WTC11 (cell line): Measurements from ENCODE around the gene LRRC34.

Experiments
- CBFB ChIP-seq: sonication (generic); formaldehyde crosslinking; IDR thresholded peaks from 2 replicates; pipeline ENCODE4 v1.8.1; 2022; ENCODE audit warnings: mild to moderate bottlenecking, low read depth, missing genetic modification reagents
- MYBL2 ChIP-seq: sonication (generic); formaldehyde crosslinking; IDR thresholded peaks from 2 replicates; pipeline ENCODE4 v1.8.1; 2023; ENCODE audit warnings: mild to moderate bottlenecking, moderate library complexity, missing genetic modification reagents
- NFYB ChIP-seq: sonication (generic); formaldehyde crosslinking; conservative IDR thresholded peaks from 2 replicates; pipeline ENCODE4 v1.8.0; 2022; ENCODE audit warnings: low read depth, missing genetic modification reagents
- NR3C1 ChIP-seq: sonication (generic); formaldehyde crosslinking; conservative IDR thresholded peaks from 2 replicates; pipeline ENCODE4 v1.8.1; 2023; ENCODE audit warnings: low read depth, mild to moderate bottlenecking, missing genetic modification reagents
- RELA ChIP-seq: sonication (generic); formaldehyde crosslinking; IDR thresholded peaks from 2 replicates; pipeline ENCODE4 v1.8.1; 2022; ENCODE audit warnings: missing genetic modification reagents, mild to moderate bottlenecking, borderline replicate concordance
- TP53 ChIP-seq: sonication (generic); formaldehyde crosslinking; IDR thresholded peaks from 2 replicates; pipeline ENCODE4 v1.8.1; 2023; ENCODE audit warnings: mild to moderate bottlenecking, missing genetic modification reagents
- ZNF121 ChIP-seq: sonication (generic); formaldehyde crosslinking; IDR thresholded peaks from 2 replicates; pipeline ENCODE4 v1.8.0; 2023; ENCODE audit warnings: missing genetic modification reagents
- TF ChIP-seq, protein P1 (sequence below): sonication (generic); formaldehyde crosslinking; conservative IDR thresholded peaks from 2 replicates; pipeline ENCODE4 v1.8.1; 2023; ENCODE audit warnings: mild to moderate bottlenecking, low read depth, missing genetic modification reagents, moderate library complexity
- TF ChIP-seq, protein P2 (sequence below): fragments of 200-600 bp; IDR thresholded peaks from 2 replicates; pipeline ENCODE4 v1.8.0; 2022; ENCODE audit warnings: antibody characterized with exemption
- TF ChIP-seq, protein P3 (sequence below): sonication (generic); formaldehyde crosslinking; IDR thresholded peaks from 2 replicates; pipeline ENCODE4 v1.8.0; 2023; ENCODE audit warnings: mild to moderate bottlenecking, missing genetic modification reagents
- TF ChIP-seq, protein P4 (sequence below): sonication (generic); formaldehyde crosslinking; IDR thresholded peaks from 2 replicates; pipeline ENCODE4 v1.8.0; 2022; ENCODE audit warnings: mild to moderate bottlenecking, missing genetic modification reagents
- TF ChIP-seq, protein P5 (sequence below): sonication (generic); formaldehyde crosslinking; IDR thresholded peaks from 2 replicates; pipeline ENCODE4 v1.8.1; 2022; ENCODE audit warnings: missing genetic modification reagents, borderline replicate concordance
- TF ChIP-seq, protein P6 (sequence below): sonication (generic); formaldehyde crosslinking; IDR thresholded peaks from 2 replicates; pipeline ENCODE4 v1.8.1; 2023; ENCODE audit warnings: mild to moderate bottlenecking, missing genetic modification reagents

DNA sequence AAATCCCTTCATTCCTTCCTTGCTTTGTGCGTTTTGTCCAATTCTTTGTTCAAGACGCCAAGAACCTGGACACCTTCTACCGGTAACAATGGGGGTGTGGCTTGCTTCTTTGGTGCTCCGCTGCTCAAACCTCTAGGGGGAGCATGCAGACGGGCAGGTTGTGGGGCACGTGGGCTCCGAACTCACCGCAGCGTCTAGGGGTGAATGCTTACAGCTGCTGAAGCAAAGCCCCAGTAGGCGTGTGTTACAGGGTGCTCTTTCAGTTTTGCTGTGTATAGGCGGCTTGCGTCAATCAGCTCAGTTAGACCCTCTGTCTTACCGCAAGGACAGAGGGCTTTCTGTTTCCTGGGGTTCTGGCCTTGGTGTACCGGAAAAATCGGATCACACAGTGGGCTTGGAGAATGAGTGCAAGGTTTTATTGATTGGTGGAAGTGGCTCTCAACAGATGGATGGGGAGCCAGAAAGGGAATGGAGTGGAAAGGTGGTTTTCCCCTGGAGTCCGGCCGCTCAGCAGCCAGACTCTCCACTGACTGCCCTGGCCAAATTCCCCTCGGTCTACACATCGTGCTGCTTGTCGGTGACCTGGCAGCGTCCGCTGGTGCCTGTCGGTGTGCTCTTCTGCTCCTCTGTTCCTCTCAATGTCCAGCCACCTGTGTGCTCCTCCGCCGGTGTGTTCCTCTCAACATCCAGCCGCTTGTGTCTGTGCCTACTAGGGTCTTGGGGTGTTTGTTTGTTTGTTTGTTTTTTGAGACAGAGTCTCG is 1.2 kb upstream of the LRRC34 start:
- TF ChIP-seq, protein P1, sequence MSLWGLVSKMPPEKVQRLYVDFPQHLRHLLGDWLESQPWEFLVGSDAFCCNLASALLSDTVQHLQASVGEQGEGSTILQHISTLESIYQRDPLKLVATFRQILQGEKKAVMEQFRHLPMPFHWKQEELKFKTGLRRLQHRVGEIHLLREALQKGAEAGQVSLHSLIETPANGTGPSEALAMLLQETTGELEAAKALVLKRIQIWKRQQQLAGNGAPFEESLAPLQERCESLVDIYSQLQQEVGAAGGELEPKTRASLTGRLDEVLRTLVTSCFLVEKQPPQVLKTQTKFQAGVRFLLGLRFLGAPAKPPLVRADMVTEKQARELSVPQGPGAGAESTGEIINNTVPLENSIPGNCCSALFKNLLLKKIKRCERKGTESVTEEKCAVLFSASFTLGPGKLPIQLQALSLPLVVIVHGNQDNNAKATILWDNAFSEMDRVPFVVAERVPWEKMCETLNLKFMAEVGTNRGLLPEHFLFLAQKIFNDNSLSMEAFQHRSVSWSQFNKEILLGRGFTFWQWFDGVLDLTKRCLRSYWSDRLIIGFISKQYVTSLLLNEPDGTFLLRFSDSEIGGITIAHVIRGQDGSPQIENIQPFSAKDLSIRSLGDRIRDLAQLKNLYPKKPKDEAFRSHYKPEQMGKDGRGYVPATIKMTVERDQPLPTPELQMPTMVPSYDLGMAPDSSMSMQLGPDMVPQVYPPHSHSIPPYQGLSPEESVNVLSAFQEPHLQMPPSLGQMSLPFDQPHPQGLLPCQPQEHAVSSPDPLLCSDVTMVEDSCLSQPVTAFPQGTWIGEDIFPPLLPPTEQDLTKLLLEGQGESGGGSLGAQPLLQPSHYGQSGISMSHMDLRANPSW (CRISPR knock-in tag): no peak
- TF ChIP-seq, protein P2, sequence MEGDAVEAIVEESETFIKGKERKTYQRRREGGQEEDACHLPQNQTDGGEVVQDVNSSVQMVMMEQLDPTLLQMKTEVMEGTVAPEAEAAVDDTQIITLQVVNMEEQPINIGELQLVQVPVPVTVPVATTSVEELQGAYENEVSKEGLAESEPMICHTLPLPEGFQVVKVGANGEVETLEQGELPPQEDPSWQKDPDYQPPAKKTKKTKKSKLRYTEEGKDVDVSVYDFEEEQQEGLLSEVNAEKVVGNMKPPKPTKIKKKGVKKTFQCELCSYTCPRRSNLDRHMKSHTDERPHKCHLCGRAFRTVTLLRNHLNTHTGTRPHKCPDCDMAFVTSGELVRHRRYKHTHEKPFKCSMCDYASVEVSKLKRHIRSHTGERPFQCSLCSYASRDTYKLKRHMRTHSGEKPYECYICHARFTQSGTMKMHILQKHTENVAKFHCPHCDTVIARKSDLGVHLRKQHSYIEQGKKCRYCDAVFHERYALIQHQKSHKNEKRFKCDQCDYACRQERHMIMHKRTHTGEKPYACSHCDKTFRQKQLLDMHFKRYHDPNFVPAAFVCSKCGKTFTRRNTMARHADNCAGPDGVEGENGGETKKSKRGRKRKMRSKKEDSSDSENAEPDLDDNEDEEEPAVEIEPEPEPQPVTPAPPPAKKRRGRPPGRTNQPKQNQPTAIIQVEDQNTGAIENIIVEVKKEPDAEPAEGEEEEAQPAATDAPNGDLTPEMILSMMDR: no peak; the same call in 1 of the 2 replicates
- TF ChIP-seq, protein P3, sequence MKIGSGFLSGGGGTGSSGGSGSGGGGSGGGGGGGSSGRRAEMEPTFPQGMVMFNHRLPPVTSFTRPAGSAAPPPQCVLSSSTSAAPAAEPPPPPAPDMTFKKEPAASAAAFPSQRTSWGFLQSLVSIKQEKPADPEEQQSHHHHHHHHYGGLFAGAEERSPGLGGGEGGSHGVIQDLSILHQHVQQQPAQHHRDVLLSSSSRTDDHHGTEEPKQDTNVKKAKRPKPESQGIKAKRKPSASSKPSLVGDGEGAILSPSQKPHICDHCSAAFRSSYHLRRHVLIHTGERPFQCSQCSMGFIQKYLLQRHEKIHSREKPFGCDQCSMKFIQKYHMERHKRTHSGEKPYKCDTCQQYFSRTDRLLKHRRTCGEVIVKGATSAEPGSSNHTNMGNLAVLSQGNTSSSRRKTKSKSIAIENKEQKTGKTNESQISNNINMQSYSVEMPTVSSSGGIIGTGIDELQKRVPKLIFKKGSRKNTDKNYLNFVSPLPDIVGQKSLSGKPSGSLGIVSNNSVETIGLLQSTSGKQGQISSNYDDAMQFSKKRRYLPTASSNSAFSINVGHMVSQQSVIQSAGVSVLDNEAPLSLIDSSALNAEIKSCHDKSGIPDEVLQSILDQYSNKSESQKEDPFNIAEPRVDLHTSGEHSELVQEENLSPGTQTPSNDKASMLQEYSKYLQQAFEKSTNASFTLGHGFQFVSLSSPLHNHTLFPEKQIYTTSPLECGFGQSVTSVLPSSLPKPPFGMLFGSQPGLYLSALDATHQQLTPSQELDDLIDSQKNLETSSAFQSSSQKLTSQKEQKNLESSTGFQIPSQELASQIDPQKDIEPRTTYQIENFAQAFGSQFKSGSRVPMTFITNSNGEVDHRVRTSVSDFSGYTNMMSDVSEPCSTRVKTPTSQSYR (CRISPR knock-in tag): no peak
- no peak for TF ChIP-seq CBFB (CRISPR knock-in tag)
- TF ChIP-seq RELA (CRISPR knock-in tag): no peak
- TF ChIP-seq NFYB (CRISPR knock-in tag): no peak
- TF ChIP-seq MYBL2 (CRISPR knock-in tag): no peak
- TF ChIP-seq, protein P4, sequence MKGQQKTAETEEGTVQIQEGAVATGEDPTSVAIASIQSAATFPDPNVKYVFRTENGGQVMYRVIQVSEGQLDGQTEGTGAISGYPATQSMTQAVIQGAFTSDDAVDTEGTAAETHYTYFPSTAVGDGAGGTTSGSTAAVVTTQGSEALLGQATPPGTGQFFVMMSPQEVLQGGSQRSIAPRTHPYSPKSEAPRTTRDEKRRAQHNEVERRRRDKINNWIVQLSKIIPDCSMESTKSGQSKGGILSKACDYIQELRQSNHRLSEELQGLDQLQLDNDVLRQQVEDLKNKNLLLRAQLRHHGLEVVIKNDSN: peak; percentile 86
- TF ChIP-seq, protein P5, sequence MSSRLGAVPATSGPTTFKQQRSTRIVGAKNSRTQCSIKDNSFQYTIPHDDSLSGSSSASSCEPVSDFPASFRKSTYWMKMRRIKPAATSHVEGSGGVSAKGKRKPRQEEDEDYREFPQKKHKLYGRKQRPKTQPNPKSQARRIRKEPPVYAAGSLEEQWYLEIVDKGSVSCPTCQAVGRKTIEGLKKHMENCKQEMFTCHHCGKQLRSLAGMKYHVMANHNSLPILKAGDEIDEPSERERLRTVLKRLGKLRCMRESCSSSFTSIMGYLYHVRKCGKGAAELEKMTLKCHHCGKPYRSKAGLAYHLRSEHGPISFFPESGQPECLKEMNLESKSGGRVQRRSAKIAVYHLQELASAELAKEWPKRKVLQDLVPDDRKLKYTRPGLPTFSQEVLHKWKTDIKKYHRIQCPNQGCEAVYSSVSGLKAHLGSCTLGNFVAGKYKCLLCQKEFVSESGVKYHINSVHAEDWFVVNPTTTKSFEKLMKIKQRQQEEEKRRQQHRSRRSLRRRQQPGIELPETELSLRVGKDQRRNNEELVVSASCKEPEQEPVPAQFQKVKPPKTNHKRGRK: no peak
- TF ChIP-seq ZNF121 (CRISPR knock-in tag): no peak
- no peak for TF ChIP-seq TP53 (CRISPR knock-in tag)
- TF ChIP-seq, protein P6, sequence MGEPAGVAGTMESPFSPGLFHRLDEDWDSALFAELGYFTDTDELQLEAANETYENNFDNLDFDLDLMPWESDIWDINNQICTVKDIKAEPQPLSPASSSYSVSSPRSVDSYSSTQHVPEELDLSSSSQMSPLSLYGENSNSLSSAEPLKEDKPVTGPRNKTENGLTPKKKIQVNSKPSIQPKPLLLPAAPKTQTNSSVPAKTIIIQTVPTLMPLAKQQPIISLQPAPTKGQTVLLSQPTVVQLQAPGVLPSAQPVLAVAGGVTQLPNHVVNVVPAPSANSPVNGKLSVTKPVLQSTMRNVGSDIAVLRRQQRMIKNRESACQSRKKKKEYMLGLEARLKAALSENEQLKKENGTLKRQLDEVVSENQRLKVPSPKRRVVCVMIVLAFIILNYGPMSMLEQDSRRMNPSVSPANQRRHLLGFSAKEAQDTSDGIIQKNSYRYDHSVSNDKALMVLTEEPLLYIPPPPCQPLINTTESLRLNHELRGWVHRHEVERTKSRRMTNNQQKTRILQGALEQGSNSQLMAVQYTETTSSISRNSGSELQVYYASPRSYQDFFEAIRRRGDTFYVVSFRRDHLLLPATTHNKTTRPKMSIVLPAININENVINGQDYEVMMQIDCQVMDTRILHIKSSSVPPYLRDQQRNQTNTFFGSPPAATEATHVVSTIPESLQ: no peak
- TF ChIP-seq NR3C1 (CRISPR knock-in tag): no peak
